Measurements from ENCODE around the gene STX8. TPM values are rescaled to one million over a fixed set of nuclear protein-coding genes. Genes with fewer than 3 reads are reported as not detected.
A peak's percentile ranks its signal among the peaks of the same experiment; 100 is the strongest.

Gene STX8
- total RNA-seq, 2 experiments from 2014 or later = 59.6 to 71.5 TPM

DNA sequence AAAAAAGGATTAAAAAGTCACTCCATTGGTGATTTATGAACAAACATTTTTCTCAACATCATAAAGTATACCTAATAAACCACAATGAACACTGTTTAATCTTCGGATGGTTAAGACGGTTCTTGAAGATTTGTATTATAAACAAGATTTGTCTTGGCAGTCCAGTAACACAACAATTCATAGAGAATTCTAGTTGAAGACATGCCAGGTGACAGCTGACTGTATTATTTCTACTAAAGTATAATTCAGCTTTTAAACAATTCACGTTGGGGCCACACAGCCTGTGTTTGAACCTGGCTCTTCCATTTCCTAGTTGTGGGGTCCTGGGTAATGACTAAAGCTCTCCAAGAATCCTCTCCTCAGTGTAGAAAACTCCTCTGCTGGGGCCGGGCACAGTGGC, 22.0 kb downstream of the STX8 start:
- ChIA-PET CTCF (interaction anchor here (1.6 to 2.5 kb wide), 2 partner anchors 24 to 556 kb away, joined by 5 to 8 read pairs; no protein-coding TSS in a partner anchor), POLR2A (no interaction called here)
- no peak for ATAC-seq

DNA sequence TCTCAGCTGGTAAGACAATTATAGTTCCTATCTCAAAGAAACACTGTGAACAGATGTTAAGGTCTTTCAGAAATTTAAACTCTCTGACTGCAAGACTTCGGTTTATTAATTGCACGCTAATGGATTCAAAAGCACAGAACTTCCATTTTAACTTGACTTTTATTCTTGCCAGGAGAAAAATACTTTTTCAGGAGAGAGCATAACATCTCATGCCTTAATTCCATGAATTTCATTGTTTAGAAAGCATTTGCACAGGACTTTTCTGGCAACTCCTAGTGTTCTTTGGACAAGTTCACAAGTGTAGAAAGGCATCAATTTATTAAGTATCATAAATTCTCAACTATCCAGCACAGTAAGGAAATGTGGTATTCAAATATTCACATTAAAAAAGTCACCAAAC, 22.4 kb downstream of the STX8 start:
- intact Hi-C loops (cut with micrococcal nuclease) = no loop called here
- Mint-ChIP-seq H3K4me3 (no peak overlapping the region), H3K9me3 (no peaks in the 10 kb centered on the region)

More for the DNA sequence above, 22.0 kb downstream of the STX8 start:
- TF ChIP-seq, protein P1, sequence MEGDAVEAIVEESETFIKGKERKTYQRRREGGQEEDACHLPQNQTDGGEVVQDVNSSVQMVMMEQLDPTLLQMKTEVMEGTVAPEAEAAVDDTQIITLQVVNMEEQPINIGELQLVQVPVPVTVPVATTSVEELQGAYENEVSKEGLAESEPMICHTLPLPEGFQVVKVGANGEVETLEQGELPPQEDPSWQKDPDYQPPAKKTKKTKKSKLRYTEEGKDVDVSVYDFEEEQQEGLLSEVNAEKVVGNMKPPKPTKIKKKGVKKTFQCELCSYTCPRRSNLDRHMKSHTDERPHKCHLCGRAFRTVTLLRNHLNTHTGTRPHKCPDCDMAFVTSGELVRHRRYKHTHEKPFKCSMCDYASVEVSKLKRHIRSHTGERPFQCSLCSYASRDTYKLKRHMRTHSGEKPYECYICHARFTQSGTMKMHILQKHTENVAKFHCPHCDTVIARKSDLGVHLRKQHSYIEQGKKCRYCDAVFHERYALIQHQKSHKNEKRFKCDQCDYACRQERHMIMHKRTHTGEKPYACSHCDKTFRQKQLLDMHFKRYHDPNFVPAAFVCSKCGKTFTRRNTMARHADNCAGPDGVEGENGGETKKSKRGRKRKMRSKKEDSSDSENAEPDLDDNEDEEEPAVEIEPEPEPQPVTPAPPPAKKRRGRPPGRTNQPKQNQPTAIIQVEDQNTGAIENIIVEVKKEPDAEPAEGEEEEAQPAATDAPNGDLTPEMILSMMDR (IDR thresholded peaks at IDR 0.05) = no peak
- Mint-ChIP-seq H3K27me3 (no peaks in the 10 kb centered on the region), H3K4me3 (no peak overlapping the region), H3K4me1 (ENCODE audit: low read depth) (no peaks in the 10 kb centered on the region), H3K36me3 (ENCODE audit: low read depth) (peaks cover 8% of the 10 kb centered on the region), H3K9me3 (no peaks in the 10 kb centered on the region), H3K27ac (no peak overlapping the region)
- intact Hi-C loops (cut with micrococcal nuclease) = no loop called here
- DNase-seq = no peak

DNA sequence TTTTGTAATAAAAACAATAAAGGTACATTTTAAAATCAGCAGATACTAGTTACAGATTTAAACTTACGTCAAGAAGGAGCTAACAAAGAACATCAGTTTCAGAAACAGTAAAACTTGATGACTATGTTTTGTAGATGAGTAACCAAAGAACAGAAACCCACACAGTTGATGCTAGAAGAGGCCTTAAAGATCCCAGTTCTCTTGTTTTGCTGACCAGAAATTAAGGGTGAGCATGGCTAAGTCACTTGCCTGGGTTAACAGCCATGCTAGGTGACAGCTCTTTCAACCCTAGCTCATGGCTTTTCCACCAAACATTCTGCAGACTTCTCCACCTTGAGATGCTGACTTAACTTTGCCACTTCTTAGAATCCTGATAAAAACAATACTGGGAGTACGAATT, 26.4 kb downstream of the STX8 start:
- CTCF ChIA-PET = interaction anchor here (1.1 to 1.3 kb wide), 2 partner anchors 16 to 26 kb away, joined by 3 read pairs; partner anchors contain the start of gene STX8
- ATAC-seq = peak; percentile 27
- H3K27ac Mint-ChIP-seq = no peak overlapping the region

More for the DNA sequence above, 22.4 kb downstream of the STX8 start:
- TF ChIP-seq, protein P1 (IDR thresholded peaks at IDR 0.05) = no peak
- Mint-ChIP-seq H3K27me3 (no peaks in the 10 kb centered on the region), H3K4me1 (ENCODE audit: low read depth) (no peaks in the 10 kb centered on the region), H3K27ac (no peak overlapping the region), H3K36me3 (ENCODE audit: low read depth) (peaks cover 8% of the 10 kb centered on the region)
- DNase-seq = no peak
- CTCF ChIA-PET = interaction anchor here (1.6 to 2.5 kb wide), 2 partner anchors 25 to 556 kb away, joined by 5 to 8 read pairs; no protein-coding TSS in a partner anchor
- ATAC-seq = no peak
- POLR2A ChIA-PET = no interaction called here

DNA sequence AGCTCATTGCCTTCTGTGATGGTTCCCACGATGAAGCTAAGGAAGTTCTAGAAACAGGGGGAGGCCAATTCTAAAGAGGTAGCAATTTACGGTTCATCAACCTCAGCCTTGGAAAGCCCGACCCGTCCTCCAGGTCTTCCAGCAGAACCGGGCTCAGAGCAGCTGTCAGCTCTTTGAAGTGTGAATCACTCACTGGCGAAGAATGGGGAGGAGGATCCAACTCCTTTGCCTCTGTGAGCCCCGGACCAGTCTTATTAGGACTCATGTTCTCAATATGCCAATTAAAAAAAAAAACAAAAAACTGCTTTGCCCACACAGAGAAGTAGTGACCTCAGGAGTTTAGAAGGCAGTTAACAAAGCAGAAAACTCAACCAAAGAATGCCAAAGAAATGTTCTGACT, 31.4 kb downstream of the STX8 start:
- Mint-ChIP-seq H3K36me3 (ENCODE audit: low read depth) (peaks cover 8% of the 10 kb centered on the region), H3K9me3 (no peaks in the 10 kb centered on the region), H3K4me3 (no peak overlapping the region), H3K27ac (no peak overlapping the region), H3K27me3 (no peaks in the 10 kb centered on the region), H3K4me1 (ENCODE audit: low read depth) (no peaks in the 10 kb centered on the region)
- POLR2A ChIA-PET = no interaction called here
- DNase-seq (no peak), ATAC-seq (no peak)
- CTCF ChIA-PET = interaction anchor here (1.0 kb wide), 1 partner anchor 12 kb away, joined by 3 read pairs; no protein-coding TSS in a partner anchor
- TF ChIP-seq, protein P1 (IDR thresholded peaks at IDR 0.05) = no peak
- intact Hi-C loops (cut with micrococcal nuclease) = no loop called here

More for the DNA sequence above, 26.4 kb downstream of the STX8 start:
- Mint-ChIP-seq H3K4me3 (no peak overlapping the region), H3K4me1 (ENCODE audit: low read depth) (no peaks in the 10 kb centered on the region), H3K27me3 (no peaks in the 10 kb centered on the region), H3K36me3 (ENCODE audit: low read depth) (peaks cover 14% of the 10 kb centered on the region), H3K9me3 (no peaks in the 10 kb centered on the region)
- intact Hi-C loops (cut with micrococcal nuclease) = no loop called here
- TF ChIP-seq, protein P1 (IDR thresholded peaks at IDR 0.05) = no peak
- POLR2A ChIA-PET = no interaction called here
- DNase-seq = no peak

DNA sequence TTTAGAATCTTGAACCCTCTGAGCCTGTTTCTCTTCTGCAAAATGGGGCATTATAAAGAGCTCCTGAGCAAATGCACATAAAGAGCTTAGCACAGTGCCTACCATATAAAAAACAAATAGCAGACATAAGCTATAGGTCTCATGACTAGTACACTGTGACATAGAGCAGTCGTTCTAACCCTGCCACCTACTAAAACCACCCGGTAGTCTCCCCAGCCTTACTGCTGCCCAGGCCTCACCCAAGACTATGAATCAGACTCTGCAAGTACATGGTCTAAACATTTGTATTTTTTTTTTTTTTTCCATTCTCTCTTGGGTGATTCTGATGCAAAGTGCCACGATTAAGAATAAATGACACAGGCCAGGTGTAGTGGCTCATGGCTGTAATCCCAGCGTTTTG, 33.9 kb downstream of the STX8 start:
- ChIA-PET CTCF (interaction anchor here (1.0 kb wide), 1 partner anchor 19 kb away, joined by 5 read pairs; no protein-coding TSS in a partner anchor), POLR2A (no interaction called here)
- intact Hi-C loops (cut with micrococcal nuclease) = no loop called here
- ATAC-seq (no peak), DNase-seq (no peak)
- TF ChIP-seq, protein P1 (IDR thresholded peaks at IDR 0.05) = no peak
- Mint-ChIP-seq H3K9me3 (no peaks in the 10 kb centered on the region), H3K4me3 (no peak overlapping the region), H3K27ac (no peak overlapping the region), H3K27me3 (no peaks in the 10 kb centered on the region), H3K4me1 (ENCODE audit: low read depth) (no peaks in the 10 kb centered on the region), H3K36me3 (ENCODE audit: low read depth) (peaks cover 8% of the 10 kb centered on the region)

All from activated CD8-positive, alpha-beta T cell treated with anti-CD3 and anti-CD28 coated beads for 36 hours (primary cell).